ENCODE results near the gene CYP2B6. TPM values are rescaled to one million over a fixed set of nuclear protein-coding genes. Genes with fewer than 3 reads are reported as not detected.

The CYP2B6 gene
- total and polyA plus RNA-seq, 2 donors (not counting 1 experiment from before 2014, with no cell fraction given) = not detected

GRCh38 chr19:40981591-40981990 lies 9.5 kb upstream of the CYP2B6 start:
- ChIA-PET POLR2A (no interaction called here), CTCF (no interaction called here)
- H3K27ac ChIP-seq (ENCODE audit: low read length in 2 of 2) = no peak overlapping the region
- peaks cover 0 to 3% (median 0%) of the 10 kb centered on the region in 3 donors for H3K9me3 ChIP-seq (ENCODE audit: control extremely low read depth in 1 of 3, control insufficient read depth in 2 of 3, insufficient read depth in 1 of 3, low read length in 2 of 3)
- DNase-seq (no peak), ATAC-seq (ENCODE audit: low read depth) (no peak)
- no peak overlapping the region for H3K4me3 Mint-ChIP-seq
- H3K4me1 Mint-ChIP-seq = no peaks in the 10 kb centered on the region
- no CpG with 5 or more reads among the region's 4 CpGs for WGBS (ENCODE audit: insufficient coverage)
- H3K4me3 ChIP-seq (ENCODE audit: control extremely low read depth in 1 of 5, extremely low read depth in 1 of 5, insufficient read depth in 1 of 5, low read depth in 2 of 5, low read length in 4 of 5) = no peak overlapping the region
- no peaks in the 10 kb centered on the region for H3K79me2 ChIP-seq (ENCODE audit: control insufficient read depth, insufficient read depth, low read length)
- no peak overlapping the region for H3K4me2 ChIP-seq (replicated peaks; ENCODE audit: low read depth, low read length, poor library complexity, severe bottlenecking)
- no peak overlapping the region for H3K9ac ChIP-seq (ENCODE audit: low read length)
- peaks cover 0 to 13% (median 2%) of the 10 kb centered on the region in 4 experiments for H3K27me3 ChIP-seq (replicated peaks in 1 of 4; ENCODE audit: control extremely low read depth in 1 of 4, control insufficient read depth in 3 of 4, insufficient read depth in 4 of 4, low read length in 3 of 4)
- H4K20me1 ChIP-seq (ENCODE audit: control insufficient read depth, insufficient read depth, low read length, poor library complexity, severe bottlenecking) = no peaks in the 10 kb centered on the region
- H3K9me3 Mint-ChIP-seq (ENCODE audit: insufficient read depth) = peaks cover 2% of the 10 kb centered on the region
- intact Hi-C loops (cut with micrococcal nuclease) = no loop called here
- no peak for TF ChIP-seq EZH2 (IDR thresholded peaks at IDR 0.05; ENCODE audit: borderline replicate concordance, insufficient read depth, low read depth, low read length, poor library complexity, severe bottlenecking)
- TF ChIP-seq, protein P1, sequence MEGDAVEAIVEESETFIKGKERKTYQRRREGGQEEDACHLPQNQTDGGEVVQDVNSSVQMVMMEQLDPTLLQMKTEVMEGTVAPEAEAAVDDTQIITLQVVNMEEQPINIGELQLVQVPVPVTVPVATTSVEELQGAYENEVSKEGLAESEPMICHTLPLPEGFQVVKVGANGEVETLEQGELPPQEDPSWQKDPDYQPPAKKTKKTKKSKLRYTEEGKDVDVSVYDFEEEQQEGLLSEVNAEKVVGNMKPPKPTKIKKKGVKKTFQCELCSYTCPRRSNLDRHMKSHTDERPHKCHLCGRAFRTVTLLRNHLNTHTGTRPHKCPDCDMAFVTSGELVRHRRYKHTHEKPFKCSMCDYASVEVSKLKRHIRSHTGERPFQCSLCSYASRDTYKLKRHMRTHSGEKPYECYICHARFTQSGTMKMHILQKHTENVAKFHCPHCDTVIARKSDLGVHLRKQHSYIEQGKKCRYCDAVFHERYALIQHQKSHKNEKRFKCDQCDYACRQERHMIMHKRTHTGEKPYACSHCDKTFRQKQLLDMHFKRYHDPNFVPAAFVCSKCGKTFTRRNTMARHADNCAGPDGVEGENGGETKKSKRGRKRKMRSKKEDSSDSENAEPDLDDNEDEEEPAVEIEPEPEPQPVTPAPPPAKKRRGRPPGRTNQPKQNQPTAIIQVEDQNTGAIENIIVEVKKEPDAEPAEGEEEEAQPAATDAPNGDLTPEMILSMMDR (IDR thresholded peaks at IDR 0.05) = no peak
- no peak overlapping the region for H2AFZ ChIP-seq (ENCODE audit: insufficient read depth, low read depth, low read length, poor library complexity, severe bottlenecking)
- H3K27me3 Mint-ChIP-seq = peaks cover 30% of the 10 kb centered on the region
- no peaks in the 10 kb centered on the region for H3K36me3 ChIP-seq (replicated peaks in 1 of 2; ENCODE audit: control extremely low read depth in 1 of 2, control insufficient read depth in 1 of 2, extremely low read depth in 1 of 2, insufficient read depth in 2 of 2, low read length in 1 of 2)
- no peak overlapping the region for H3K27ac Mint-ChIP-seq
- no peaks in the 10 kb centered on the region for H3K4me1 ChIP-seq (ENCODE audit: control insufficient read depth in 2 of 2, insufficient read depth in 2 of 2, low read length in 2 of 2)

DNA sequence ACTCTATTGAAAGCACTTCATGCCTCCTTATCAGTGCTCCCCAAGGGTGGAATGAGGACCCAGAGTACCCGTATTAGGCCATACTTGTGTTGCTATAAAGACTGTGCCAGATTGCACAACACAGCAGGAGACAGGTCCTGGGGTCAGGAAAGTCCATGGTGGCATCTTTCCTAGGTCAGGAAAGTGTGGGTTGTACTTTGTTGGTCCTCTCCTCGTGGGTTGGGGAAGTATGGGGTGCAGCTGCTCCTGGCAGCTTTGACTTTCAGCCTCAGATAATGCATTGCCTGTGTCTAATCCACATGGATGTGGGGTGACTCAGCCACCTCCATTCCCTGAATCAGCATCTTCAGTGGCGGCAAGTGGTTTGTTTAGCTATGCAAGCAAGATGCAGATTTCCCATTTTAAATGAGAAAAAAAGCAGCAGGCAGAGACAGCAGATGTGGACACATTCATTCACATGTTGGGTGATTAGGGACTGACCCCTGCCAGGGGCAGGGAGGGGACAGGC lies 8.4 kb upstream of the CYP2B6 start:
- Histone ChIP-seq H3K79me2 (ENCODE audit: control insufficient read depth, insufficient read depth, low read length) (no peaks in the 10 kb centered on the region), H2AFZ (ENCODE audit: insufficient read depth, low read depth, low read length, poor library complexity, severe bottlenecking) (no peak overlapping the region), H3K27me3 (replicated peaks in 1 of 4; ENCODE audit: control extremely low read depth in 1 of 4, control insufficient read depth in 3 of 4, insufficient read depth in 4 of 4, low read length in 3 of 4) (peaks cover 0 to 13% (median 2%) of the 10 kb centered on the region in 4 experiments), H3K4me2 (replicated peaks; ENCODE audit: low read depth, low read length, poor library complexity, severe bottlenecking) (no peak overlapping the region), H4K20me1 (ENCODE audit: control insufficient read depth, insufficient read depth, low read length, poor library complexity, severe bottlenecking) (no peaks in the 10 kb centered on the region), H3K4me1 (ENCODE audit: control insufficient read depth in 2 of 2, insufficient read depth in 2 of 2, low read length in 2 of 2) (no peaks in the 10 kb centered on the region), H3K36me3 (replicated peaks in 1 of 2; ENCODE audit: control extremely low read depth in 1 of 2, control insufficient read depth in 1 of 2, extremely low read depth in 1 of 2, insufficient read depth in 2 of 2, low read length in 1 of 2) (no peaks in the 10 kb centered on the region), H3K9me3 (ENCODE audit: control extremely low read depth in 1 of 3, control insufficient read depth in 2 of 3, insufficient read depth in 1 of 3, low read length in 2 of 3) (peaks cover 0 to 3% (median 0%) of the 10 kb centered on the region in 3 donors), H3K9ac (ENCODE audit: low read length) (no peak overlapping the region), H3K27ac (ENCODE audit: low read length in 2 of 2) (no peak overlapping the region), H3K4me3 (ENCODE audit: control extremely low read depth in 1 of 5, extremely low read depth in 1 of 5, insufficient read depth in 1 of 5, low read depth in 2 of 5, low read length in 4 of 5) (no peak overlapping the region)
- H3K27ac Mint-ChIP-seq = no peak overlapping the region
- ATAC-seq (ENCODE audit: low read depth) = no peak
- H3K27me3 Mint-ChIP-seq = peaks cover 25% of the 10 kb centered on the region
- POLR2A ChIA-PET = no interaction called here
- no peaks in the 10 kb centered on the region for H3K4me1 Mint-ChIP-seq
- CTCF ChIA-PET = no interaction called here
- WGBS (ENCODE audit: insufficient coverage) = 53% methylated on average over 2 of the region's 3 CpGs
- H3K9me3 Mint-ChIP-seq (ENCODE audit: insufficient read depth) = peaks cover 2% of the 10 kb centered on the region
- no peak for DNase-seq
- intact Hi-C loops (cut with micrococcal nuclease) = no loop called here
- H3K4me3 Mint-ChIP-seq = no peak overlapping the region
- TF ChIP-seq, protein P1 (IDR thresholded peaks at IDR 0.05) = no peak
- no peak for TF ChIP-seq EZH2 (IDR thresholded peaks at IDR 0.05; ENCODE audit: borderline replicate concordance, insufficient read depth, low read depth, low read length, poor library complexity, severe bottlenecking)

All from B cell (primary cell).